Nephron progenitor cell (in vitro differentiated cells): ENCODE measurements around the gene NR3C1.

Experiments used
- DNase-seq: peaks from one replicate; pipeline ENCODE4 v3.0.0; 2021
- H3K27ac Mint-ChIP-seq: 2 replicates; pipeline ENCODE4 v1.8.0; 2021; ENCODE audit warnings: mild to moderate bottlenecking, moderate library complexity, mixed read lengths
- H3K27me3 Mint-ChIP-seq: 2 replicates; pipeline ENCODE4 v1.8.0; 2021; ENCODE audit warnings: mild to moderate bottlenecking, low read depth, mixed read lengths; ENCODE audit not compliant: poor library complexity
- H3K36me3 Mint-ChIP-seq: 2 replicates; pipeline ENCODE4 v1.8.0; 2021; ENCODE audit warnings: low read depth, mixed read lengths
- H3K4me1 Mint-ChIP-seq: 2 replicates; pipeline ENCODE4 v1.8.0; 2021; ENCODE audit warnings: mixed read lengths
- H3K4me3 Mint-ChIP-seq: 2 replicates; pipeline ENCODE4 v1.8.0; 2021; ENCODE audit warnings: mild to moderate bottlenecking, moderate library complexity, mixed read lengths
- H3K9me3 Mint-ChIP-seq: 2 replicates; pipeline ENCODE4 v1.8.0; 2021; ENCODE audit warnings: mild to moderate bottlenecking, moderate library complexity, mixed read lengths
- CTCF ChIP-seq: fragments of 200-600 bp; sonication (generic); IDR thresholded peaks from 2 replicates; pipeline ENCODE4 v1.5.0; 2021; ENCODE audit warnings: antibody characterized with exemption

Gene NR3C1

GRCh38 chr5:143311428-143311827 lies 92.1 kb downstream of the NR3C1 start:
- no peaks in the 10 kb centered on the region for H3K4me1 Mint-ChIP-seq
- no peak overlapping the region for H3K4me3 Mint-ChIP-seq
- peaks cover 18% of the 10 kb centered on the region for H3K36me3 Mint-ChIP-seq
- TF ChIP-seq CTCF: no peak
- DNase-seq: no peak
- H3K27ac Mint-ChIP-seq: no peak overlapping the region
- H3K27me3 Mint-ChIP-seq: no peaks in the 10 kb centered on the region
- no peaks in the 10 kb centered on the region for H3K9me3 Mint-ChIP-seq

GRCh38 chr5:143309661-143310431 lies 93.6 kb downstream of the NR3C1 start:
- Mint-ChIP-seq H3K27me3 (no peaks in the 10 kb centered on the region), H3K4me3 (no peak overlapping the region), H3K27ac (no peak overlapping the region), H3K4me1 (no peaks in the 10 kb centered on the region), H3K9me3 (peaks cover 3% of the 10 kb centered on the region), H3K36me3 (peaks cover 21% of the 10 kb centered on the region)
- DNase-seq: no peak
- no peak for TF ChIP-seq CTCF

GRCh38 chr5:143308731-143309130 lies 94.8 kb downstream of the NR3C1 start:
- no peak for DNase-seq
- Mint-ChIP-seq H3K4me1 (no peaks in the 10 kb centered on the region), H3K27ac (no peak overlapping the region), H3K27me3 (no peaks in the 10 kb centered on the region), H3K36me3 (peaks cover 28% of the 10 kb centered on the region), H3K4me3 (no peak overlapping the region), H3K9me3 (peaks cover 8% of the 10 kb centered on the region)
- no peak for TF ChIP-seq CTCF

GRCh38 chr5:143306040-143306439 lies 97.4 kb downstream of the NR3C1 start:
- Mint-ChIP-seq H3K27ac (no peak overlapping the region), H3K27me3 (peaks cover 3% of the 10 kb centered on the region), H3K4me3 (no peak overlapping the region), H3K36me3 (peaks cover 24% of the 10 kb centered on the region), H3K9me3 (peaks cover 8% of the 10 kb centered on the region), H3K4me1 (no peaks in the 10 kb centered on the region)
- no peak for DNase-seq
- TF ChIP-seq CTCF: no peak

- Mint-ChIP-seq H3K36me3 (peaks cover 24% of the 10 kb centered on the region), H3K4me1 (peaks cover 6% of the 10 kb centered on the region), H3K9me3 (peaks cover 8% of the 10 kb centered on the region), H3K27ac (no peak overlapping the region), H3K4me3 (no peak overlapping the region), H3K27me3 (peaks cover 3% of the 10 kb centered on the region)
- no peak for TF ChIP-seq CTCF
- no peak for DNase-seq
Measured at GRCh38 chr5:143304836-143305475, 98.5 kb downstream of the NR3C1 start.
